Measurements from ENCODE around the gene SCAF8.

SCAF8 gene

GRCh38 chr6:154841109-154841508, 107.9 kb downstream of the SCAF8 start:
- no peak for DNase-seq (ENCODE audit: low read depth)

- DNase-seq (ENCODE audit: low read depth): no peak
These were observed 109.6 kb downstream of the SCAF8 start for GRCh38 chr6:154842833-154843232.

GRCh38 chr6:154847318-154847717, 114.1 kb downstream of the SCAF8 start:
- no peak for DNase-seq (ENCODE audit: low read depth)

GRCh38 chr6:154848580-154848979, 115.4 kb downstream of the SCAF8 start:
- DNase-seq (ENCODE audit: low read depth): no peak

GRCh38 chr6:154849475-154849874, 116.3 kb downstream of the SCAF8 start:
- DNase-seq (ENCODE audit: low read depth): no peak

- DNase-seq (ENCODE audit: low read depth): no peak
These were observed 119.5 kb downstream of the SCAF8 start for GRCh38 chr6:154852687-154853086.

- DNase-seq (ENCODE audit: low read depth): no peak
These were observed 124.3 kb downstream of the SCAF8 start for GRCh38 chr6:154857529-154857928.

- no peak for DNase-seq (ENCODE audit: low read depth)
These were observed 128.6 kb downstream of the SCAF8 start for GRCh38 chr6:154861825-154862224.

- DNase-seq (ENCODE audit: low read depth): no peak
These were observed 129.3 kb downstream of the SCAF8 start for GRCh38 chr6:154862536-154862935.

GRCh38 chr6:154864066-154864430, 130.8 kb downstream of the SCAF8 start:
- no peak for DNase-seq (ENCODE audit: low read depth)

- DNase-seq (ENCODE audit: low read depth): no peak
These were observed 132.1 kb downstream of the SCAF8 start for GRCh38 chr6:154865291-154865690.

- no peak for DNase-seq (ENCODE audit: low read depth)
These were observed 135.0 kb downstream of the SCAF8 start for GRCh38 chr6:154868143-154868594.

- no peak for DNase-seq (ENCODE audit: low read depth)
These were observed 139.4 kb downstream of the SCAF8 start for GRCh38 chr6:154872542-154873114.

GRCh38 chr6:154873546-154873945, 140.3 kb downstream of the SCAF8 start:
- no peak for DNase-seq (ENCODE audit: low read depth)

- no peak for DNase-seq (ENCODE audit: low read depth)
These were observed 141.8 kb downstream of the SCAF8 start for GRCh38 chr6:154874773-154875592.

GRCh38 chr6:154876486-154877280, 143.5 kb downstream of the SCAF8 start:
- DNase-seq (ENCODE audit: low read depth): no peak

- no peak for DNase-seq (ENCODE audit: low read depth)
These were observed 145.8 kb downstream of the SCAF8 start for GRCh38 chr6:154878871-154879491.

- DNase-seq (ENCODE audit: low read depth): no peak
These were observed 148.9 kb downstream of the SCAF8 start for GRCh38 chr6:154882107-154882506.

Data from T follicular helper cell (primary cell).